Small intestine (tissue), 7 donors: ENCODE data around the gene HIPK4. TPM values are rescaled to one million over a fixed set of nuclear protein-coding genes. Genes with fewer than 3 reads are reported as not detected.
"Not testable (repeated sequence)": the region's sequence is repeated elsewhere in the genome, so short reads cannot be mapped to it uniquely, and the experiment has no call there.

Experiments used
- DNase-seq, 2 donors: peaks; one replicate each; pipeline versions ENCODE4 v3.0.0 to v3.0.0-alpha.2; 2013
- FAIRE-seq: peaks from 2 replicates; lab custom pipeline; 2012; peaks lifted over from hg19 to GRCh38; lab: Jason Lieb, UNC
- H3K27ac ChIP-seq, 3 donors: one replicate each; pipeline ENCODE4 v1.5.1; 2013; ENCODE audit warnings: low read length in 2 of 3, mild to moderate bottlenecking in 2 of 3, control low read depth in 1 of 3, inconsistent platforms in 1 of 3, low read depth in 1 of 3, moderate library complexity in 1 of 3
- H3K27me3 ChIP-seq, 3 donors: one replicate each; pipeline ENCODE4 v1.6.1; 2013; ENCODE audit warnings: low read length in 3 of 3, inconsistent platforms in 1 of 3; ENCODE audit not compliant: control insufficient read depth in 3 of 3, insufficient read depth in 3 of 3
- H3K36me3 ChIP-seq, 3 donors: one replicate each; pipeline ENCODE4 v1.6.1; 2013; ENCODE audit warnings: low read length in 3 of 3, inconsistent platforms in 1 of 3, low read depth in 1 of 3, mild to moderate bottlenecking in 1 of 3, moderate library complexity in 1 of 3; ENCODE audit not compliant: control insufficient read depth in 3 of 3, insufficient read depth in 2 of 3
- H3K4me1 ChIP-seq, 3 donors: one replicate each; pipeline ENCODE4 v1.6.1; 2013; ENCODE audit warnings: low read length in 2 of 3, inconsistent platforms in 1 of 3, low read depth in 1 of 3, mild to moderate bottlenecking in 1 of 3, moderate library complexity in 1 of 3; ENCODE audit not compliant: control insufficient read depth in 3 of 3, insufficient read depth in 2 of 3
- H3K4me3 ChIP-seq, 3 donors: one replicate each; pipeline ENCODE4 v1.5.1; 2013; ENCODE audit warnings: low read length in 3 of 3, control low read depth in 1 of 3, inconsistent platforms in 1 of 3, low read depth in 1 of 3, mild to moderate bottlenecking in 1 of 3, moderate library complexity in 1 of 3
- H3K9me3 ChIP-seq, 2 donors: one replicate each; pipeline ENCODE4 v1.6.1; 2013; ENCODE audit warnings: low read depth in 1 of 2, low read length in 1 of 2; ENCODE audit not compliant: control insufficient read depth in 2 of 2, insufficient read depth in 1 of 2
- WGBS, 3 donors: extraction: QIAGEN DNeasy Blood & Tissue Kit; methylation state at CpG; one replicate each; pipeline ENCODE4 v1.1.7; 2013; 5-methylcytosine and 5-hydroxymethylcytosine counted together
- polyA plus RNA-seq, 4 donors: library from polyadenylated mRNA; stranded (reverse) in 3 of 4; unstranded in 1 of 4; fragments of 200-250 nt in 3 of 4; fragments of 120-200 nt in 1 of 4; gene quantifications; one replicate each; pipeline versions ENCODE4 v1.2.1 to v1.2.3, GENCODE V29; 2013
- donor health status: healthy with polysubstance abuse.
- donor health status: control.
- donor health status: control.
- donor health status: Bipolar disorder and iron deficiency.
- donor health status: healthy.

The HIPK4 gene
- polyA plus RNA-seq, 4 donors = 0.07 TPM; not detected in 2

DNA sequence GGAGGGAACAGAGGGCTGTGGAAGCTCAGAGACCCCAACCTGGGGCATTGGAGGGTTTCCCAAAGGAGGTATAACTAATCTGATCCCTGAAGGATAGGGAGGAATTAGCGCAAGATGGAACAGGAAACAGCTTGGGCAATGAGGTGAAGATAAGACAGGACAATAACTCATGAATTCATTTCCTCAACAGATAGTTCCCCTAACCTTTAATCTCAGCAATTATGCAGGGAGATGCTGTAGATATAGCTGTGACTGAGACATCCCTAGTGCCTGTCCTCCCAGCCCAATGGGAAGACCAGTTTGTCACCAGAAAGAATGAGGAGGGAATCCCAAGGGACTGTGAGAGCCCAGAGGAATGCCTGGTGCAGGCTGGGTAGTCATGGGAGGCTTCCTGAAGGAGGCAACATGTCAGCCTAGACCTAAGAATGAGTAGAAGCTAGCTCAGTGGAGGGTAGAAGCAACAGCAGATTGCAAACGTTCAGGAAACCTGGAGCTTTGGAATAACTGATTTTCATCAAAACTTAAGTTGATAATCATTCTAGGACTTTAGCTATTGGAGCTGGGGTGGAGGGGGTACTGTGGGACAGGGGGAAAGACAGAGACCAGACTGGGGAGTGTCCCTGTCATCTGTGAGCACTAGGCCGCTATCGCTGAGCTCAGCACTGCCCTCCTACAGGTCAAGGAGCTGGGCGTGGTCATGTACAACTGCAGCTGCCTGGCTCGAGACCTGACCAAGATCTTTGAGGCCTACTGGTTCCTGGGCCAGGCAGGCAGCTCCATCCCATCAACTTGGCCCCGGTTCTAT lies 18.8 kb downstream of the HIPK4 start:
- H3K27ac ChIP-seq = no peak overlapping the region
- peaks cover 4 to 88% (median 8%) of the 10 kb centered on the region in 3 donors for H3K36me3 ChIP-seq
- FAIRE-seq (no peak), DNase-seq (peak in 1 of 2 donors; percentile 25)
- H3K27me3 ChIP-seq = no peaks in the 10 kb centered on the region
- no peak overlapping the region for H3K4me3 ChIP-seq
- WGBS, 3 donors = 84 to 90% (median 87%) methylated on average over 7 of the region's 7 CpGs
- H3K9me3 ChIP-seq = no peaks in the 10 kb centered on the region
- H3K4me1 ChIP-seq = peaks cover 0 to 15% (median 0%) of the 10 kb centered on the region in 3 donors

DNA sequence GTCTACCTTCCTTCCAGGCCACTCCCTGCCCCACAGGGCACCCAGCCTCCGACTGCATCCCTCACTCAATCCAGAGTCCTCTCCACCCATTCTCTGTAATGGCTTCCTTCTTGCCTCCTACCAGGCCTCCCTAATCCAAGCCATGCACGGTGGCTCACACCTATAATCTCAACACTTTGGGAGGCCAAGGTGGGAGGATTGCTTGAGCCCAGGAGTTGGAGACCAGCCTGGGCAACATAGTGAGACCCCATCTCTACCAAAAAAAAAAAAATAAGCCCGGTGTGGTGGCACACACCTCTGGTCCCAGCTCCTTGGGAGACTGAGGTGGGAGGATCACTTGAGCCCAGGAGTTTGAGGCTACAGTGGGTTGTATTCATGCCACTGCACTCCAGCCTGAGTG lies 19.7 kb downstream of the HIPK4 start:
- H3K4me1 ChIP-seq = peaks cover 0 to 18% (median 0%) of the 10 kb centered on the region in 3 donors
- H3K36me3 ChIP-seq = peaks cover 4 to 82% (median 8%) of the 10 kb centered on the region in 3 donors
- not testable (repeated sequence) for H3K9me3 ChIP-seq, H3K27me3 ChIP-seq, DNase-seq, H3K27ac ChIP-seq, H3K4me3 ChIP-seq, FAIRE-seq
- 92 to 100% (median 94%) methylated on average over 2 to 3 of the region's 3 CpGs for WGBS, 3 donors

DNA sequence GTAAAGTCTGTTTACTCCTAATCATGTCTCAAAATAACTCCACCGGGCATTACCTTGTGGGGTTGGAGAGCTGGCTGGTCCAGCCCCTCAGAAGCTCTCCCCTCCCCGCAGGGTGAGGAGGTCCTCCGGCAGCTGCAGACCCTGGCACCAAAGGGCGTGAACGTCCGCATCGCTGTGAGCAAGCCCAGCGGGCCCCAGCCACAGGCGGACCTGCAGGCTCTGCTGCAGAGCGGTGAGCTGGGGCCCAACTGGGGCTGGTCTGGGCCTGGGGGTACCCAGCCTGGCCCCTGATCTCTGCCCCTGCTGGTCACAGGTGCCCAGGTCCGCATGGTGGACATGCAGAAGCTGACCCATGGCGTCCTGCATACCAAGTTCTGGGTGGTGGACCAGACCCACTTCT lies 20.2 kb downstream of the HIPK4 start:
- 95 to 97% (median 95%) methylated on average over 12 of the region's 12 CpGs for WGBS, 3 donors
- H3K9me3 ChIP-seq = no peaks in the 10 kb centered on the region
- DNase-seq (no peak), FAIRE-seq (no peak)
- peaks cover 4 to 78% (median 8%) of the 10 kb centered on the region in 3 donors for H3K36me3 ChIP-seq
- no peaks in the 10 kb centered on the region for H3K27me3 ChIP-seq
- no peak overlapping the region for H3K27ac ChIP-seq
- no peak overlapping the region for H3K4me3 ChIP-seq
- H3K4me1 ChIP-seq = peaks cover 0 to 18% (median 0%) of the 10 kb centered on the region in 3 donors

DNA sequence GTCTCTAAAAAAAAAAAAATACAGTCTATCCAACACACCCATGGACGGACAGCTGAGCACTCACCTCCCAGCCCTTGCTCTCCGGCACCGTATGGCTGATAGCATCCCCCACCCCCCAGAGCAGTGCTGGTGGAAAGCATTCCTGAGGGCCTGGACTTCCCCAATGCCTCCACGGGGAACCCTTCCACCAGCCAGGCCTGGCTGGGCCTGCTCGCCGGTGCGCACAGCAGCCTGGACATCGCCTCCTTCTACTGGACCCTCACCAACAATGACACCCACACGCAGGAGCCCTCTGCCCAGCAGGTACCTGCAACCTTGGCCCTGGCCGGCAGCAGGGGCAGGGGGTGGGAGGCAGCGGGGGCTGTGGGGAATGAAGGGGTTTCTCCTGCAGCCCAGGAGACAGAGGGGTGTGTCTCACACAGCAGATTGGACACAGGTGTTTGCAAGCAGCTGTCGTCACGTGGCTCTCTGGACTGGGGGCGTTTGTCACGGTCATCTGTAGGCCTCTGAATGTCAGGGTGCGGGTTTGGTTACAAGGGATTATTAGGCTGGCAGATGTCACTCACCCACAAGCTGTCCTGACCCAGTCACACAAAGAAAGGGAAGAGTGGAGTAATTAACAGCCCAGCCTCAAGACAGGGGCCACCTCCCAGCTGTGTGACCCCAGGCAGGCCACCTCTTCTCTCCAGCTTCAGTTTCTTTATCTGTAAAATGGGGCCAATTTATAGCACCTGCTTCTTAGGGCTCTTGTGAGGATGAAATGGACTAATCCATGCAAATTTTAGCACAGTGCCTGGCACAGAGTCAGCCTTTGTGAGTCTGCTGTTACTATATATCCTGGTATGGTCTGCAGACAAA lies 22.2 kb downstream of the HIPK4 start:
- H3K27me3 ChIP-seq = no peaks in the 10 kb centered on the region
- DNase-seq (no peak), FAIRE-seq (no peak)
- peaks cover 4 to 60% (median 7%) of the 10 kb centered on the region in 3 donors for H3K36me3 ChIP-seq
- H3K9me3 ChIP-seq = no peaks in the 10 kb centered on the region
- H3K4me1 ChIP-seq = peaks cover 0 to 18% (median 0%) of the 10 kb centered on the region in 3 donors
- 85 to 89% (median 87%) methylated on average over 15 to 16 of the region's 16 CpGs for WGBS, 3 donors
- H3K4me3 ChIP-seq = no peak overlapping the region
- no peak overlapping the region for H3K27ac ChIP-seq

DNA sequence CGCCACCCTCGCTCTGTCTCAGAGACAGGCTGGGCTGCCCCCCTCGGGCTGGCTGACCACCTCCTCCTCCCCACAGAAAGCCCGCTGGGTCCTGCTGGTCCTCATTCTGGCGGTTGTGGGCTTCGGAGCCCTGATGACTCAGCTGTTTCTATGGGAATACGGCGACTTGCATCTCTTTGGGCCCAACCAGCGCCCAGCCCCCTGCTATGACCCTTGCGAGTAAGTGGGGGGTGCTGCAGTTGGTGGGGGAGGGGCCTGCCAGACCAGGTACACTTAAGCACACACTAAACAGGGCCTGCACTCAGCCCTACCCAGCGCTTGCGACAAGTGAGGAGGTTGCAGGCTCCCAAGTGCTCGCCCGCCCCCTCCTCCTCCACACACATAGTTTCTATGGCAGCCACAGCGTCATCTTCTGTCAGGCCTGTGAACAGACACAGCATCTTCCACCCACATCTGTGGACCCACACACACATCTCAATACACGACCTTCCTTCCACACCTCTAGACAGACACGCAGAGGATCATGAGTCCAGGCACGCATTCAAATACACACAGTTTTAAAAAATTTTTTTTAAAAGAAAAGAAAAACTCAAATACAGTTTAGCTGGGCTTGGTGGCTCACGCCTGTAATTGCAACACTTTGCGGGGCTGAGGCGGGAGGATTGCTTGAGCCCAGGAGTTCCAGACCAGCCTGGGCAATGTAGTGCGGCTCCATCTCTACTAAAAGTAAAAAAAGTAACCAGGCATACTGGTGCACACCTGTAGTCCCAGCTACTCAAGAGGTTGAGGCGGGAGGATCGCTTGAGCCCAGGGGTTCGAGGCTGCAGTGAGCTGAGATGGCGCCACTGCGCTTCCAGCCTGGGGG lies 23.1 kb downstream of the HIPK4 start:
- Histone ChIP-seq H3K27me3 (no peaks in the 10 kb centered on the region), H3K4me1 (peaks cover 0 to 18% (median 0%) of the 10 kb centered on the region in 3 donors), H3K36me3 (peaks cover 4 to 54% (median 7%) of the 10 kb centered on the region in 3 donors), H3K27ac (no peak overlapping the region), H3K4me3 (peak overlapping the region in 1 of 3 donors; percentile 54), H3K9me3 (no peaks in the 10 kb centered on the region)
- DNase-seq = no peak
- WGBS, 3 donors = 86 to 95% (median 94%) methylated on average over 27 of the region's 27 CpGs
- no peak for FAIRE-seq

DNA sequence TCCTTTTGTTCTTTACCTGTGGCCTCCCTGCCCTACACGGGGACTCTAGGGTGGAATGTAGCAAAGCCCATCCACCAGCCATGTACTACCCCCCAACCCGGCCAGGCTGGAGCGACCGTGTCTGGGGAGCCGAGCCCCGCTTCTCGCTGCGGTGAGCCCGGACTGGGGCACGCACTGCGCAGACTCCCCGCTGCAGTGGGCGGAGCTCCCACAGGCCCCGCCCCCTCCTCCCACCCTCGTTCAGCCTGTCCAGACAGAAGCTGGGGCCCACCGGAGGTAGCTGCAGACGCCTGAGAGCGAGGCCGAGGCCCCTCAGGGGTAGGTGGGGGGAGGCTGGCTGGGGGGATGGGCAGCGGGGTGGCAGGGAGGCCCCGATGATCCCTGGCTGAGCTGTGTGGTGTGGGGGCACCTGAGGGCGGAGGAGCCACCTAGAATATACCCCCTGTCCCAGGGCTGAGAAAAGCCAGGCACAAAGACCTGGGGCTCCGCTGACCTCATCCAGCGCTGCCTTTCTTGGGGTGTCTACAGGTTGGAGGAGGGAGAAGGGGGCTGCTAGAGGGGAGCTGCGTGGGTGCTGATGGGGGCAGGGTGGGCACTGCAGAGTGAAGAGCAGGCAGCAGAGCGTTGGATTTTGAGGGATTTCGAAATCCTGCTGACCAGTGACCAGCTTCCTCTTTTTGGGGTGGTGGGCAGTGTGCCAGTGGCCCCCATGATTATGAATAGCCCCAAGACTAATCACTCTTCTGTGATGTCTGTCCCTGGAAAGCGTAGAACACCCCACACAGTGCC lies 24.2 kb downstream of the HIPK4 start:
- FAIRE-seq (no peak), DNase-seq (peak; percentile 27 to 94)
- Histone ChIP-seq H3K27me3 (no peaks in the 10 kb centered on the region), H3K4me3 (peak overlapping the region in 1 of 3 donors; percentile 54), H3K9me3 (no peaks in the 10 kb centered on the region), H3K36me3 (peaks cover 4 to 48% (median 7%) of the 10 kb centered on the region in 3 donors), H3K4me1 (peaks cover 0 to 14% (median 0%) of the 10 kb centered on the region in 3 donors), H3K27ac (peak overlapping the region in 1 of 3 donors; percentile 54)
- 18 to 51% (median 39%) methylated on average over 26 to 28 of the region's 28 CpGs for WGBS, 3 donors

DNA sequence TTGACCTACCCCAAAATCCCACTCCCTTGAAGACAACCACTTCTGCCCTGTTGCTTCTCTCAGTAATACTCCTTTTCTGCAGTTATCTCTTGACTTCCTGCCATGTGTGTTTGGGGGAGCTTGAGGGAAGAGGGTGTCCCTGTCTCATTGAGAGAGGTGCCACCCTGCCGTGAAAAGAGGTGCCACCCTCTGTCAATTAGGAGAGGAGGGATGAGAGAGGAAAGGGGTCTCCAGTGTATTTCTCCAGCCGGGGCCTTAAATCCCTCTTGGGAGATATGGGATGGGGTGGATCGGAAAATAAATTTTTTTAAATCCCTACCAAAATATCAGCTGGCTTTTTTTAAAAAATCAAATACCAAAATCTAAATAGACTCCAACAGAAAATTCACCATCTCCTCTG lies 25.0 kb downstream of the HIPK4 start:
- peaks cover 4 to 47% (median 7%) of the 10 kb centered on the region in 3 donors for H3K36me3 ChIP-seq
- WGBS, 3 donors = 61 to 86% (median 70%) methylated on average over 3 of the region's 3 CpGs
- peak overlapping the region in 1 of 3 donors; percentile 54 for H3K4me3 ChIP-seq
- peaks cover 0 to 10% (median 0%) of the 10 kb centered on the region in 3 donors for H3K4me1 ChIP-seq
- no peak overlapping the region for H3K27ac ChIP-seq
- H3K27me3 ChIP-seq = no peaks in the 10 kb centered on the region
- DNase-seq = no peak
- no peaks in the 10 kb centered on the region for H3K9me3 ChIP-seq
- FAIRE-seq = no peak
